ENCODE data around the gene KHDRBS2. TPM values are rescaled to one million over a fixed set of nuclear protein-coding genes. Genes with fewer than 3 reads are reported as not detected.

The KHDRBS2 gene
- total and polyA plus RNA-seq, 7 donors = 0.16 to 0.69 (median 0.36) TPM; not detected in 2

- no peaks in the 10 kb centered on the region for H3K4me1 ChIP-seq
- no peaks in the 10 kb centered on the region for H3K36me3 ChIP-seq
- no peak overlapping the region for H3K27ac ChIP-seq
- 92 to 95% methylated on average over 1 of the region's 1 CpG for WGBS, 2 donors
- peaks cover 0 to 5% (median 0%) of the 10 kb centered on the region in 4 donors for H3K9me3 ChIP-seq
- no peak for TF ChIP-seq POLR2AphosphoS5 (IDR thresholded peaks at IDR 0.05)
- no peak for TF ChIP-seq CTCF (IDR thresholded peaks at IDR 0.05)
- TF ChIP-seq EP300 (IDR thresholded peaks at IDR 0.05) = no peak
- no peak for TF ChIP-seq POLR2A (IDR thresholded peaks at IDR 0.05)
- DNase-seq = no peak
- no peak overlapping the region for H3K4me3 ChIP-seq
- intact Hi-C loops (cut with DNase I) = no loop called here
- no peaks in the 10 kb centered on the region for H3K27me3 ChIP-seq
Observed at GRCh38 chr6:61649845-61650244, 636.2 kb downstream of the KHDRBS2 start.

DNA sequence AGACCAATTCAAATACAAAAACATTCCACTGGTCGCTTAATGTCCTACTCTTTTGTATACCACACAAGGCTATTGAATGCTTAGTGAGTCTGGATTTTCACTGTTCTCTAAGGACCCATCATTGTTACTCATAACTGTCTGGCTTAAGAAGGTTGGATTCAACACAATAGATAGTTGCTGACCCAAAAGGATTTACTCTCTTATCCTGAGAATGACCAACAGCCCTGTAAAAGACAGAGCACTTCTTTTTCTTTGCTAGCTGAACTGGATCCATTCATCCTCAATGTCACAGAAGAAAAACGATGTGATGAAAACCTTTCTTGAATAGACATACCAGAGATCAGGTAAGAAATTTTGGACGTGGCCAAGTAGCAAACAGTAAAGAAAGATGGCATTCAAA lies 645.6 kb downstream of the KHDRBS2 start:
- no peak overlapping the region for H3K27ac ChIP-seq
- no peak for DNase-seq
- H3K36me3 ChIP-seq = no peaks in the 10 kb centered on the region
- H3K4me3 ChIP-seq = no peak overlapping the region
- intact Hi-C loops (cut with DNase I) = no loop called here
- H3K4me1 ChIP-seq = no peaks in the 10 kb centered on the region
- 65 to 78% methylated on average over 3 of the region's 3 CpGs for WGBS, 2 donors
- no peaks in the 10 kb centered on the region for H3K27me3 ChIP-seq
- peaks cover 0 to 5% (median 0%) of the 10 kb centered on the region in 4 donors for H3K9me3 ChIP-seq
- TF ChIP-seq EP300 (IDR thresholded peaks at IDR 0.05) = no peak
- TF ChIP-seq CTCF (IDR thresholded peaks at IDR 0.05) = no peak
- TF ChIP-seq POLR2AphosphoS5 (IDR thresholded peaks at IDR 0.05) = no peak
- no peak for TF ChIP-seq POLR2A (IDR thresholded peaks at IDR 0.05)
